HFFc6 (cell line): ENCODE results near the gene LRRC14B. TPM values are rescaled to one million over a fixed set of nuclear protein-coding genes. Genes with fewer than 3 reads are reported as not detected.

ENCODE experiments used
- DNase-seq: peaks from one replicate; pipeline ENCODE4 v3.0.0-alpha.2; 2018
- H3K27ac Mint-ChIP-seq: 2 replicates; pipeline ENCODE4 v1.8.0; 2020; ENCODE audit warnings: mild to moderate bottlenecking, mixed read lengths
- H3K27me3 Mint-ChIP-seq: 2 replicates; pipeline ENCODE4 v1.8.0; 2021; ENCODE audit warnings: mild to moderate bottlenecking, moderate library complexity, mixed read lengths; ENCODE audit not compliant: insufficient read depth
- H3K36me3 Mint-ChIP-seq: 2 replicates; pipeline ENCODE4 v1.8.0; 2021; ENCODE audit warnings: low read depth, mixed read lengths
- H3K4me1 Mint-ChIP-seq: 2 replicates; pipeline ENCODE4 v1.8.0; 2020; ENCODE audit warnings: low read depth, mixed read lengths
- H3K4me3 Mint-ChIP-seq: 2 replicates; pipeline ENCODE4 v1.8.0; 2020; ENCODE audit warnings: mild to moderate bottlenecking, moderate library complexity, mixed read lengths
- H3K9me3 Mint-ChIP-seq: 2 replicates; pipeline ENCODE4 v1.8.0; 2020; ENCODE audit warnings: mild to moderate bottlenecking, mixed read lengths
- total RNA-seq, 6 experiments: library from RNA; stranded (reverse); fragmentation: NEBNext Ultra II Directional; extraction: Animal tissue kit (Norgen Biotek cat#: 25700); gene quantifications; 2 replicates in 1 of 6; 3 replicates in 5 of 6; pipeline ENCODE4 v1.2.3, GENCODE V29; 2021
- TF ChIP-seq, protein P1 (sequence below): fragments of 200-600 bp; sonication (generic); IDR thresholded peaks from 2 replicates; pipeline ENCODE4 v1.5.0; 2021; ENCODE audit warnings: antibody characterized with exemption, mild to moderate bottlenecking

LRRC14B gene
- total RNA-seq, 6 experiments from 2014 or later, result not detected

DNA sequence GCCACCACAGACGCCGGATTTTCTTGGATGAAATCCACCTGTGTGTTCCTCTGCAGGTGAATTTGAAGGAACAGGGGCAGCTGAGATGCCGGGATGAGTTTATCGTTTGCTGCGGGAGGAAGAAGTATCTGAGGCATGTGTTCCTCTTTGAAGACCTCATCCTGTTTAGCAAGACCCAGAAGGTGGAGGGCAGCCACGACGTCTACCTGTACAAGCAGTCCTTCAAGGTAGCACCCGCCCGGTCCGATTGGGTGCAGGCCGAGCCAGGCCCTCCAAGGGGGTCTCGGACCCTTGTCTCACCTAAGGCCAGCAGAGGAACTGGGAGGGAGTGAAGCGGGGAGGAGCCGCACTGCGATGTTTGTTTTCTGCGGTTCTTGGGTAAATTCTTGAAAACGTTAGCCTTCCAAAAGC is 18.4 kb upstream of the LRRC14B start:
- Mint-ChIP-seq H3K36me3 (no peaks in the 10 kb centered on the region; the same call in 1 of the 2 replicates), H3K4me3 (no peak overlapping the region), H3K9me3 (no peaks in the 10 kb centered on the region), H3K27ac (no peak overlapping the region), H3K27me3 (peaks cover 2% of the 10 kb centered on the region; the same call in 1 of the 2 replicates), H3K4me1 (peaks cover 30% of the 10 kb centered on the region)
- no peak for DNase-seq
- TF ChIP-seq, protein P1, sequence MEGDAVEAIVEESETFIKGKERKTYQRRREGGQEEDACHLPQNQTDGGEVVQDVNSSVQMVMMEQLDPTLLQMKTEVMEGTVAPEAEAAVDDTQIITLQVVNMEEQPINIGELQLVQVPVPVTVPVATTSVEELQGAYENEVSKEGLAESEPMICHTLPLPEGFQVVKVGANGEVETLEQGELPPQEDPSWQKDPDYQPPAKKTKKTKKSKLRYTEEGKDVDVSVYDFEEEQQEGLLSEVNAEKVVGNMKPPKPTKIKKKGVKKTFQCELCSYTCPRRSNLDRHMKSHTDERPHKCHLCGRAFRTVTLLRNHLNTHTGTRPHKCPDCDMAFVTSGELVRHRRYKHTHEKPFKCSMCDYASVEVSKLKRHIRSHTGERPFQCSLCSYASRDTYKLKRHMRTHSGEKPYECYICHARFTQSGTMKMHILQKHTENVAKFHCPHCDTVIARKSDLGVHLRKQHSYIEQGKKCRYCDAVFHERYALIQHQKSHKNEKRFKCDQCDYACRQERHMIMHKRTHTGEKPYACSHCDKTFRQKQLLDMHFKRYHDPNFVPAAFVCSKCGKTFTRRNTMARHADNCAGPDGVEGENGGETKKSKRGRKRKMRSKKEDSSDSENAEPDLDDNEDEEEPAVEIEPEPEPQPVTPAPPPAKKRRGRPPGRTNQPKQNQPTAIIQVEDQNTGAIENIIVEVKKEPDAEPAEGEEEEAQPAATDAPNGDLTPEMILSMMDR, result no peak

DNA sequence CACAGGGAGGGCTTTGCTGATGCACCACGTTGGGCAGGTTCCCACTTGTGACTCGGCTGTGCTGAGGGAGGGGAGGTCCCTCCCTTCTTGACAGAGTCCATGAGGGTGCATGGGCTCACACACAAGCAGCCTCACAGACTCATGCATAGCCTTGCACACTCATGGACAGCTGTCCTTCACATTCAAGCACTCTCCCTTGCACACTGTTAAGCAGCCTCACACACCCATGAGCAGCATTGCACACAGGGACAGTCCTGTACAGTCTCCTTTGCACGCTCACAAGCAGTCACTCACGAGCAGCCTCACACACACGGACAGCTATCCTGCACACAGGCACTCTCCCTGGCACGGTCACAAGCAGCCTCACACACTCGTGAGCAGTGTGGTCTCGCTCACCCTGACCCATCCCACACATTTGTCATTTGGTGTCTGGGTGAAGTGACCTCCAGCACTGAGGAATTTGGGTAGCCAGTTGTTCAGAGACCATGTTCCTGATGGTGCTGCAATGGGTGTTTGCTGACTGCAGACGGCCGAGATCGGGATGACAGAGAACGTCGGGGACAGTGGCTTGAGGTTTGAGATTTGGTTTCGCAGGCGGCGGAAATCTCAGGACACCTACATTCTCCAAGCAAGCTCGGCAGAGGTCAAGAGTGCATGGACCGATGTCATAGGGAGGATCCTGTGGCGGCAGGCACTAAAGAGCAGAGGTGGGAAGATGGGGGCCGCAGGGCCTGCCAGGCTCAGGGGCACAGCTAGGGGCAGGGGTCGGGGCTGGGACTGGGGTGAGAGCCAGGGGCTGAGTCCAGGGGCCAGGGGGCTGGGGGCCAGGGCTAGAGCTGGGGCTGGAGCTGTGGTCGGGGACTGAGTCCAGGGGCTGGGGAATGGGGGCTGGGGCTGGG is 17.7 kb upstream of the LRRC14B start:
- Mint-ChIP-seq H3K27ac (no peak overlapping the region), H3K4me3 (no peak overlapping the region), H3K9me3 (no peaks in the 10 kb centered on the region), H3K36me3 (no peaks in the 10 kb centered on the region; the same call in 1 of the 2 replicates), H3K4me1 (peaks cover 22% of the 10 kb centered on the region), H3K27me3 (peaks cover 7% of the 10 kb centered on the region)
- no peak for DNase-seq
- TF ChIP-seq, protein P1, result no peak

DNA sequence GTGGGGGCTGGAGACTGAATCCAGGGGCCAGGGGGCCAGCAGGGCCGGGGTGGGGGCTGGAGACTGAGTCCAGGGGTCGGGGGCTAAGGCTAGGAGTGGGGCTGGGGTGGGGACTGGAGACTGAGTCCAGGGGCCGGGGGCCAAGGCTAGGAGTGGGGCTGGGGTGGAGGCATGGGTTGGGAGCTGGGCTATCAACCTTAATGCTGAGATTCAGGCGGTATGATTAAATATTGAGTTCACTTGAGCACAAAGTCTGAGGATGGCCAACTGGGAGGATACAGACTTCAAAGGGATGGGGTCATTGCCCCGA is 17.0 kb upstream of the LRRC14B start:
- no peaks in the 10 kb centered on the region; the same call in 1 of the 2 replicates for H3K36me3 Mint-ChIP-seq
- TF ChIP-seq, protein P1, result no peak
- H3K4me1 Mint-ChIP-seq, result peaks cover 16% of the 10 kb centered on the region
- H3K27me3 Mint-ChIP-seq, result peaks cover 11% of the 10 kb centered on the region
- H3K27ac Mint-ChIP-seq, result no peak overlapping the region
- no peak for DNase-seq
- no peak overlapping the region for H3K4me3 Mint-ChIP-seq
- H3K9me3 Mint-ChIP-seq, result no peaks in the 10 kb centered on the region

DNA sequence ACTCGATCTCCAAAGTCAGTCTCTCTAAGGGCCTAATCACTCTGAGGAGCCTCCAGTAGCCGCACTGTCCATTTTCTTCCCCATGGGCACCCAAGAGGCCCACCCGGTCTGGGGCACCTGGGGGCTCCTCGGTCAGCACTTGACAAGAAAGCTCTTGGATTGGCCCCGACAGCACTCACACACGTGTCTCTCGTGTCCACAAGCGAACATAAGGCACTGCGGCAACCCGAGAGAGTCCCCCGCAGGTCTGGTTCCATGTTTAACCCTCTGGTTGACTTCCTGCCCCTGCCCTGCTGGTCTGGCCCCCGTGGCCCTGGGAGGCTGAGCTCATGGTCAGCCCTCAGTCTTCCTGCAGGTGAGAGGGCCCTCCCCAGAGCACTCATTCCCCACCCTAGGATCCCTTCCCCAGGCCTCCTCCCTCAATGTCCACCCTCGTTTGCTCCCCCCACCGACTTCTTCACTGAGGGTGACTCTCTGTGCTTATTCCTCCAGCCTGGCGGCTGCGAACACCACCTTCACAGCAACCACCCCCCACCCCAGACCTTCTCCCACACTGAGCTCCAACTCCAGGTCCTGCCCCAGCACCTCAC is 16.3 kb upstream of the LRRC14B start:
- no peaks in the 10 kb centered on the region; the same call in 1 of the 2 replicates for H3K36me3 Mint-ChIP-seq
- H3K4me3 Mint-ChIP-seq, result no peak overlapping the region
- H3K9me3 Mint-ChIP-seq, result no peaks in the 10 kb centered on the region
- H3K27ac Mint-ChIP-seq, result no peak overlapping the region
- no peak for DNase-seq
- H3K4me1 Mint-ChIP-seq, result peaks cover 9% of the 10 kb centered on the region
- H3K27me3 Mint-ChIP-seq, result peaks cover 11% of the 10 kb centered on the region
- TF ChIP-seq, protein P1, result no peak

DNA sequence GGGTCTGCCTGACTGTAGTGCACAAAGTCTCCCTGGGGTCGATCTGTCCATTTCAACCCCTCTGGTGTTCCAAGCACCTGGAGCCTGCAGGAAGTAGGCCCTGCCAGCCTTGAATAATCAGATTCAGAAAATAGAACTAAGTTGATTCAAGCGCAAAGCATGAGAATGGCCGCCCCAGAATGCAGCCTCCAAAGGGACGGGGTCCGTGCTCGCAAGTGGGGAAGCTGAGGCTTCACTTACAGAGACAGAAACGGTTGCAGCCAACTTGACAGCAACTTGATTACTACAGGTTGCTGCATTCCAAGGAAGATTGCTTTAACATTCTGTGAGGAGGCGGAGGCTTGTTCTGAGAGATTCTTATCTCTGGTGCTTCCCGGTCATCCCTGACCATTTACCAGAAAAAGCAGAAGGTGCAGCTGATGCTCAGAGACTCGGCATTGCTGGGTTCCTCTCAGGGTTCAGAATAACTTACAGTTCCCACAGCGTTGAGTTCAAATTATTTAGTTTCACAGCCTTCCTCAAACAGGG is 14.9 kb upstream of the LRRC14B start:
- no peaks in the 10 kb centered on the region for H3K9me3 Mint-ChIP-seq
- H3K4me3 Mint-ChIP-seq, result no peak overlapping the region
- no peak for DNase-seq
- H3K4me1 Mint-ChIP-seq, result peaks cover 7% of the 10 kb centered on the region; the same call in 1 of the 2 replicates
- H3K36me3 Mint-ChIP-seq, result no peaks in the 10 kb centered on the region; the same call in 1 of the 2 replicates
- TF ChIP-seq, protein P1, result no peak
- H3K27me3 Mint-ChIP-seq, result peaks cover 11% of the 10 kb centered on the region
- H3K27ac Mint-ChIP-seq, result no peak overlapping the region
